Measurements from ENCODE around the gene MEIS2.

GRCh38 chr15:37040072-37040742 lies 60.1 kb downstream of the MEIS2 start:
- TF ChIP-seq CTCF (IDR thresholded peaks at IDR 0.05; ENCODE audit: insufficient read depth, low read depth, low read length) (no peak), EZH2 (IDR thresholded peaks at IDR 0.05; ENCODE audit: insufficient read depth, low read length) (no peak)

Data from astrocyte (in vitro differentiated cells and primary cell).